GM19324 (cell line): ENCODE results near the gene SLAMF6.

ENCODE experiments used
- ATAC-seq: cut with Tn5 transposase; IDR thresholded peaks from one replicate; pipeline ENCODE4 v1.9.1; 2021; ENCODE audit warnings: mild to moderate bottlenecking, moderate library complexity; ENCODE audit not compliant: unreplicated experiment, low FRiP score

Gene SLAMF6

DNA sequence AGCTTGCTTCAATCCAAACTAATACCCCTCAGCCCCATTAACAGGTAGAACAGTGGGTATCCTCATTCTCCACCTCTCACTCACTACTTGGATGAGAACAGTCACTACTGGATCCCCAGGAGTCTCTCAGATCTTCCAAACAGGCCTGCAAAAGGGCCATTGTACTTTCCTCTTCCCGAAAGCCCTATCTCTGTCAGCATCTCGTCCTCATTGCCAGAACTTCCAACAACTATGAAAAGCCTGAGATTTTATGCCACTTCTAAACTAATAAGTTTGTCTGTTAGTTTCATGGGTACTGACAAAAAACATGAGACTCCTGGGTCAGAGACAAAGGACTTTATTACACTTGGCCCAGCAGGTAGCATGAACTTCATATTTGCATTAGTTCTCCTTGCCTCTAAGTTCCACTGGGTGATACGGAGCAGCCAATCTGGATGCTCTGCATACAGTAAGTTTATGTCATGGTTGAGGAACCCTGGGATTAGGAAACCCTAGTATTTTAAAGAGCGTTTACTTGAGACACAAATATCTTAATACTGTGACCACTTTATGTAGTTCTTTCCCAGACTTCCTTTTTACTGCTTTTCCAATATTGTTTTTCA lies 84.6 kb downstream of the SLAMF6 start:
- no peak for ATAC-seq

DNA sequence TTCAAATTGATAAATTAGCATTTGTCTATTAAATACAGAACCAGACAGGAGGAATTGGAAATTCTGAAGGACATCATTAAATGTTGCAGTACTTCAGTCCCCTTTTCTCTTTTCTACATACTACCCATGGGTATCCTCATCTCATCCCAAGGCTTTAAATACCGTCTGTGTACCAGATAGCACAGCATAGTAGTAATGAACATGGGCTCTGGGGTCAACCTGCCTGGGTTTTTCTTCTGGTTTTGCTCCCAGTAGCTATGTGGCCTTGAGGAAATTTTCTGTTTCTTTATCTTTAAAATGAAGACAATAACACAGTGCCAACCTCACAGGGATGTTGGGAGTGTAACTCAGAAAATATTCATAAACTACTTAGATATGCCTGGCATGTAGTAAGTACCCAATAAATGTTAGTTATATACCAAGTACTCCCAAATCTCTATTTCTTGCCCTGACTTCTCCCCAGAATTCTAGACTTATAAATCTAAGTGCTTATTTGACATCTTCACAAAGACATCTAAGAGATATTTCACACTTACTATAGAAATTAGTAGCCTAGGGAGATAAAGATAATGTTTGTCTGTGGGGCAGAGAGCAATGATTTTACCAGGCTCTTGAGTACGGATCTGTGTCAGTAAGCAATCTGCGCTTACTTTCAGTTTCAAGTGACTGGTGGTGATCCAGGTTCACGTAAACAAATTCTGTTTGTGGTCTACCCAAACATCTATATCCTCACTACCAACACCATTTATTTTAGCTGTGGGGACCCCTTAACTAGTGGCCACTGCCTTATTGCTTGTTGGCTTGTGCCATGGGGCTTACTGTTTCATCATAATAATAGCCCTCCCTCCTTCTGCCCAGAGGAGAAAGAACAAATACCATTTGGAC lies 85.4 kb downstream of the SLAMF6 start:
- ATAC-seq: peak; percentile 72

DNA sequence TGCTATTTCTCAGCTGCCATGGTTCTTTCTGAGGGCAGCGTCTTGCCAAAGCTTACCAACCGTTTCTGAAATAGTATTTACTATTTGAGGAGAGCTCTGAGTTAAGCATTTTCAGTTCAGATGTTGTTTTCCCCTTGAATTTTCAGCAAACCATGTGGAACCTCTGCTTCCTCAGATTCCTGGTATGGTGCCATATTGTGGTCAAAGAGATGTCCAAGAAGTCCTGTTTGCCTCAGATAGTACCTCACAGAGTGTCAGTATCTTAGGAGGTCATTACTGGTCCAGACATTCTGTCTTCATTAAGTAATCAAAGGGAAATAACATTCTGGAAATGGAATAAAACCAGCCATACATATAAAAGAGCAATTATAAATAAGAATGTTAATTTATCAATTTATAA lies 86.1 kb downstream of the SLAMF6 start:
- ATAC-seq: no peak
